Measurements from ENCODE around the gene ERGIC1.

Gene ERGIC1

DNA sequence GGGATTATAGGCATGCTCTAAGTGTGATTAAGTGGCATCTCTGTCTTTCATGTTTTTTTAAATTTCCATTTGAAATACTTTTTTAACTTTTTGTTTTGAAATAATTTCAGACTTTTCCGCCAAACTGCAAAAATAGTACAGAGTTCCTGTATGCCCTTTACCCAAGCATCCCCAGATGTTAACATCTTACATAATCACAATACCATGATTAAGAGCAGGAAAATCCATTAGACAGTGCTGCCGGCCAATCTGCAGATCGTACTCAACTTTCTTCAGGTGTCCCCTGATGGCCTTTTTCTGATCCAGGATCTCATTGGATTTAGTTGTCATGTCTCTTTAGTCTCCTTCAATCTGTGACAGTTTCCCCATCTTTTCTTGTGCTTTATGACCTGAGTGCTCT is 49.0 kb downstream of the ERGIC1 start:
- H3K27ac ChIP-seq = no peak overlapping the region
- TF ChIP-seq, protein P1, sequence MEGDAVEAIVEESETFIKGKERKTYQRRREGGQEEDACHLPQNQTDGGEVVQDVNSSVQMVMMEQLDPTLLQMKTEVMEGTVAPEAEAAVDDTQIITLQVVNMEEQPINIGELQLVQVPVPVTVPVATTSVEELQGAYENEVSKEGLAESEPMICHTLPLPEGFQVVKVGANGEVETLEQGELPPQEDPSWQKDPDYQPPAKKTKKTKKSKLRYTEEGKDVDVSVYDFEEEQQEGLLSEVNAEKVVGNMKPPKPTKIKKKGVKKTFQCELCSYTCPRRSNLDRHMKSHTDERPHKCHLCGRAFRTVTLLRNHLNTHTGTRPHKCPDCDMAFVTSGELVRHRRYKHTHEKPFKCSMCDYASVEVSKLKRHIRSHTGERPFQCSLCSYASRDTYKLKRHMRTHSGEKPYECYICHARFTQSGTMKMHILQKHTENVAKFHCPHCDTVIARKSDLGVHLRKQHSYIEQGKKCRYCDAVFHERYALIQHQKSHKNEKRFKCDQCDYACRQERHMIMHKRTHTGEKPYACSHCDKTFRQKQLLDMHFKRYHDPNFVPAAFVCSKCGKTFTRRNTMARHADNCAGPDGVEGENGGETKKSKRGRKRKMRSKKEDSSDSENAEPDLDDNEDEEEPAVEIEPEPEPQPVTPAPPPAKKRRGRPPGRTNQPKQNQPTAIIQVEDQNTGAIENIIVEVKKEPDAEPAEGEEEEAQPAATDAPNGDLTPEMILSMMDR (conservative IDR thresholded peaks at IDR 0.05) = no peak

DNA sequence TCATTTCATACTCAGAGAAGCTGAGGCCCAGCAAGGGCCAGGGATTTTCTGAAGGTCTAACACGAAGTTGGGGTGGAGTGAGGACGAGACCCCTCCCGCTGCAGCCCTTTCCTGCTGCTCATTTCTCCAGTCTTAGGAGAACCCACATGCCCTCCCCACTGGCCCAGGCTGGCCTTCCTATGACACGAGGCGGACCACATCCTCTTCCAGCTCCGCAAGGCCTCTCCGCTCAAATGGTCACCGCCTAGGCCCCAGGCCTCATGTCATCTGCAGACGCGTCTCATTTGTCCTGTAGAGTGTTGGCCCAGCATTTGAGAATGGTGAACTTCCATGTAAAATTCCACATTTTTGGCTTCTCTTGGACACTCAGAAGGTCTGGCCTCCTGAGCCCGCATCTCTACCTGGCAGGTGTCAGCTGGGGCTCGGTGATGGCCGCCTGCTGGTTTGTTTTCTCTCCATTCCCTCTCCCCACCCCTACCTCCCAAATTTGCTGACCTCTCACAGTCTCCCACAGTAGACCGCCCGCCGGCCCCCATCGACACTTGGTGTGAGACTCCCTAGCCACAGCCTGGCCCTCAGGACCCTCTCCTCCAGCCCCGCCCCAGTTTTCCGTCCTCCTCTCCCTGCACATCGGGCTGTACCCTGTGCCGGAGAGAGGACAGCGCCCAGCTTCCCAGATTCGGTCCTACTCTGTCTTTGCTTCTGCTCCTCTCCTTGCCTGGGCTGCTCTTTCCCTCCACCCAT is 51.7 kb downstream of the ERGIC1 start:
- TF ChIP-seq, protein P1 (conservative IDR thresholded peaks at IDR 0.05) = no peak
- no peak overlapping the region for H3K27ac ChIP-seq

DNA sequence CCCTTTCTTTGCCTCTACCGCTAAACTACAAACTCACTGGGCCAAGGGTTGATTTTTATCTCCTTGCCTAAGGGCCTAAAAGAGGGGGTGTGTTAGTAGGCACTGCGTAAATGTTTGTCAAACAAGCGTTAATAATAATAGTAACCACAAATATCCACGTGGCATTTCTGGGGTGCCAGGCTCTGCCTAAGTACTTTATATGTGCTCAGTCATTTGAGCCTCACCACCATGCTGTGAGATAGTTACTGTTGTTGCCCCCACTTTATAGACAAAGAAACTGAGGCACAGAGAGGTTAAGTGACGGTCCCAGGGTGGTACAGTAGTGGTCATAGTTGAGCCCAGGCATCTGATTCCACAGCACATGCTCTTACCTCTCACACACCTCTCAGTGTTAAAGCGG is 52.4 kb downstream of the ERGIC1 start:
- H3K27ac ChIP-seq = no peak overlapping the region
- TF ChIP-seq, protein P1 (conservative IDR thresholded peaks at IDR 0.05) = no peak

DNA sequence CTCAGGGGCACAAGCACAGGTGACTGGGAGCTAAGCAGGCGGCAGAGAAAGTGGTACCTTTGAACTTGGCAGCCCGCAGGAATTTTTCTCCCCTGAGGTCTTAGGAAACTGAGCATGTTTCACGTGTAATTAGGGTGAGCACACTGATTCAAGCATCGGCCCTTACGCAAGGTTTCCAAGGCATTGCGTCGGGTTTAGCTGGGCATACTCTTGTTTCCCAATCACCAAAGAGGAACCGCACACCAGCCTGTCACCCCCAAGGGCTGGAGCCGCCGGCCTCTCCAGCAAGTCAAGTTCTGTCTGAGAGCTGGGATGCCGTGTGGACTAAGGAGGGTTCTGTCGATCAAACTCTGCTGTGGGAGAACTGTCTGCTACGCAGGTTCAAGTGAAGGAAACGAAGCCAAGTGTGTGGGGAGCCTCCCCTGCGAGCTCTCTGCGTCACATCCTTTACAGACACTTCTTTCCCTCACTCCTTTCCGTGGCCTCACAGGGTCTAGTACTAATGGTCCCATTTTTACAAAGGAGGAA is 53.0 kb downstream of the ERGIC1 start:
- TF ChIP-seq, protein P1 (conservative IDR thresholded peaks at IDR 0.05) = no peak
- H3K27ac ChIP-seq = no peak overlapping the region

DNA sequence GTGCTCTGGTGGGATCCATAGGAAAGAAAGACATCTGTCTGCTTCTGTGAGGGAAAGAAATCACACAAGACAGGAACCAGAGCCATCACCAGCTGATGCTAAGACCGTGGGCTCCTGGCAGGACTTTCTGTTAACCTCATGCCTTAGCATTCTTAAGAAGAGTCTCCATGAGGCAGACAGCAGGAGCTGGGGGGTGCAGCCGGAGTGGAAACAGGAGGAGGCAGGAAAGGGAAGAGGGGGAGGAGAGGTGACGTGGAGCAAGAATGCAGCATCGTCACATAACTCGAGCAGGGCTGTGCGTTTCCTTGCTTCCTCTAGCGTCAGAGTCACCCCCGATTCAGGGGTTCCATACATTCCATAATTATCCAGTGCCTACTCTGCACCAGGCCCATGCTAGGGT is 53.6 kb downstream of the ERGIC1 start:
- no peak overlapping the region for H3K27ac ChIP-seq
- TF ChIP-seq, protein P1 (conservative IDR thresholded peaks at IDR 0.05) = no peak

DNA sequence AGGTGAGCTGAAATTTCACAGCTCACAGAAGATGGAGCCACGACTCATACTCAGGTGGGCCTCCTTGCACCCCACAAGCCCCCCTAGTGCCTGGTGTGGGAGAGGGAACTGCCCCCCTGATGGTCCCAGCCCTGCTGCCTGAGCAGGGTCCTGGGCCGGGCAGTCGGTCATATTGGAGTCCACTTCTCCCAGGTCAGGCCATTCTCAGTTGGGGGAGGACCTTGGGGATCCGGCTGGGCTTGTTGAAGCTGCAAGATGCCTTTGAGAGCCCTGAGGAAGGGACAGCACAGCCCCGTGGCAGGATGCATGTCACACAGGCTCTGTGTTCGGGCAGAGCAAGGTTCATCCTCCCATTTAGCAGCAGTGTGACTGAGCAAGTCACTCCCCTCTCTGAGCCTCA is 56.6 kb downstream of the ERGIC1 start:
- TF ChIP-seq, protein P1 (conservative IDR thresholded peaks at IDR 0.05) = no peak
- no peak overlapping the region for H3K27ac ChIP-seq

DNA sequence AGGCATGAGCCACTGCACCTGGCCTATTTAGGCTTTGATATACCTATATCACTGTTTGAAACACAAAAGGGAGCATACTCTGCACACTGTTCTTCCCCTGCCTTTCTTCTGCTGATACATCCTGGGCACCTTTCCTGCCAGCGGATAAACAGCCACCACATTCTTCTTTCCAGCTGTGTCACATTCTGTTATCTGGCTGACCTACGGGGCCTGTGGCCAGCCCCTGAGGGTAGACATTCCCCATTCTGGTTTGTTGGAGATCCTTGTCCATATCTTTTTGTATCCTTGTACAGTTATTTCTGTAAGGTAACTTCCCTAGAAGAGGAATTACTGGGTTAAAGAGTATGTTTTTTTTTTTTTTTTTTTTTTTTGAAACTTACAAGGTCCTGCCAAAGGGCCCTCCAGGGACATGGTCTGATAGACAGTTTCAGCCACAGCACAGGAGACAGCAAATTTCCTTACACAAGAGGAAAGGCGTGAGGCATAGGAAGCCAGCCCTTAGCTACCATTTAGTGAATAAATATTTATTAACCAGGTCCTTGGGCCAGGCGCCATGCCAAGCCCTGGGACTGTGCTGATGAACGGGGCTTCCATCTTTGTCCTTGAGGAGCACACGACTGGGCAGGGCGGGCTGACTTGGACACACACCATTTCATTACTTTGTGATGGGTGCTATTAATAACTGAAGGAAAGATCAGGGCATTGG is 57.8 kb downstream of the ERGIC1 start:
- TF ChIP-seq, protein P1 (conservative IDR thresholded peaks at IDR 0.05) = no peak
- H3K27ac ChIP-seq = no peak overlapping the region

Measured in VCaP (cell line).